Stimulated activated memory B cell treated with anti-CD40 and anti-IgM and Interleukin-4, amounts not matched to agents 10 μg/mL and 1 μg/mL and 100 μg/mL, for 72 hours (primary cell): ENCODE data around the gene LONP2.
A peak's percentile ranks its signal among the peaks of the same experiment; 100 is the strongest.
"Not testable (repeated sequence)": the region's sequence is repeated elsewhere in the genome, so short reads cannot be mapped to it uniquely, and the experiment has no call there.

Source experiments
- ATAC-seq: fragments of 150-1000 bp; cut with Tn5 transposase; 2 replicates; pipeline ENCODE4 v1.10.0; 2021
- H3K27ac Mint-ChIP-seq: one replicate; pipeline ENCODE4 v1.8.0; 2022; ENCODE audit warnings: mild to moderate bottlenecking, mixed read lengths
- H3K27me3 Mint-ChIP-seq: one replicate; pipeline ENCODE4 v1.8.0; 2022; ENCODE audit warnings: mixed read lengths
- H3K36me3 Mint-ChIP-seq: one replicate; pipeline ENCODE4 v1.8.0; 2022; ENCODE audit warnings: mixed read lengths
- H3K4me1 Mint-ChIP-seq: one replicate; pipeline ENCODE4 v1.8.0; 2022; ENCODE audit warnings: mixed read lengths
- H3K4me3 Mint-ChIP-seq: one replicate; pipeline ENCODE4 v1.8.0; 2022; ENCODE audit warnings: mild to moderate bottlenecking, moderate library complexity, mixed read lengths
- H3K9me3 Mint-ChIP-seq: one replicate; pipeline ENCODE4 v1.8.0; 2022; ENCODE audit warnings: mixed read lengths

The LONP2 gene

DNA sequence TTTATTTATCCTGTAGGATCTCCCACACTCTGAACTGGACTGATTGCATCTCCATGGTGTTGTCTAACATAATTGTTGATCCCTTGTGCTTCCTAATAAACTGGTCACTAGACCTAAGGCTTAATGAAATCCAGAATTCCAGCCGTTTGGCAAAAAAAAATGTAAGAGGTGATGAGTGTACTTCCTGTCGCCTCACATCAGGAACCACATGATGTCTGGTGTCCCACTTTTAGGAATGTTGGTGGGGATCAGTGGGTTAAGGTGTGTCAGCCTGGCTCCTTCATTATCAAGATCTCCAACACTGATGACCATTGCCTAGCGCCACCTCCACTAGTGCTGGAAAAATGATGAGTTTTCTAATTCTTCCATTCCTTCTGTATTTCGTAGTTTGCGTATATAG lies 18.6 kb upstream of the LONP2 start:
- H3K27ac Mint-ChIP-seq, result no peak overlapping the region
- no peaks in the 10 kb centered on the region for H3K36me3 Mint-ChIP-seq
- peaks cover 20% of the 10 kb centered on the region for H3K27me3 Mint-ChIP-seq
- no peak for ATAC-seq
- H3K9me3 Mint-ChIP-seq, result no peaks in the 10 kb centered on the region
- H3K4me3 Mint-ChIP-seq, result no peak overlapping the region
- H3K4me1 Mint-ChIP-seq, result no peaks in the 10 kb centered on the region

GRCh38 chr16:48231727-48232492 lies 12.2 kb upstream of the LONP2 start:
- Mint-ChIP-seq H3K9me3 (no peaks in the 10 kb centered on the region), H3K27me3 (peaks cover 21% of the 10 kb centered on the region), H3K4me3 (no peak overlapping the region), H3K36me3 (no peaks in the 10 kb centered on the region), H3K27ac (no peak overlapping the region), H3K4me1 (no peaks in the 10 kb centered on the region)
- ATAC-seq, result no peak

- H3K4me3 Mint-ChIP-seq, result no peak overlapping the region
- no peak overlapping the region for H3K27ac Mint-ChIP-seq
- no peak for ATAC-seq
- no peaks in the 10 kb centered on the region for H3K4me1 Mint-ChIP-seq
- no peaks in the 10 kb centered on the region for H3K36me3 Mint-ChIP-seq
- H3K9me3 Mint-ChIP-seq, result no peaks in the 10 kb centered on the region
- peaks cover 18% of the 10 kb centered on the region for H3K27me3 Mint-ChIP-seq
Observed at GRCh38 chr16:48232493-48233040, 11.5 kb upstream of the LONP2 start.

- no peaks in the 10 kb centered on the region for H3K36me3 Mint-ChIP-seq
- no peaks in the 10 kb centered on the region for H3K9me3 Mint-ChIP-seq
- no peak overlapping the region for H3K4me3 Mint-ChIP-seq
- no peak overlapping the region for H3K27ac Mint-ChIP-seq
- no peaks in the 10 kb centered on the region for H3K4me1 Mint-ChIP-seq
- ATAC-seq, result no peak
- H3K27me3 Mint-ChIP-seq, result peaks cover 10% of the 10 kb centered on the region
Observed at GRCh38 chr16:48234630-48235029, 9.5 kb upstream of the LONP2 start.

DNA sequence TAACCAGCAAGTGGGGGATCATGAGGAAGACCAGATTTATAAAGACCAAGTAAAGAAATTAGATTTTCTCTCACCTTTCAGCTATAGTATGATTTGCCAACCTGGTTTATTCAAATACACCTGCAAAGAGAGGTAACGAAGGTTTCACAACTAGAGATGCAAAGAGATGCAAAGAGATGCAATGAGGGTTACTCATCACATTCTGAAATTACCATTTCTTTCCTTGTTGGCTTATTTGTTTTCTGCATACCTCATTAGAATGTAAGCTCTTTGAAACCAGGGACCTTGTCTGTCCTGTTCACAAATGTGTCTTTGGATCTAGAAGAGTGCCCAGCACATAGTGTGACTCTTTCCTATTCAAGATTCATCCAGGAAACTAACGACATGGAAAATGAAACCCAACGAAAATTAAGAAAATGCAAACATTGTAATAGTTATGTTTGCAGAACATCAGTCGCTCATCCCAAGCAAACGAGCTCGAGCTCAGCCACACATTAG lies 9.0 kb upstream of the LONP2 start:
- no peaks in the 10 kb centered on the region for H3K4me1 Mint-ChIP-seq

GRCh38 chr16:48235556-48236136 lies 8.5 kb upstream of the LONP2 start:
- no peak for ATAC-seq
- H3K27ac Mint-ChIP-seq, result no peak overlapping the region
- H3K9me3 Mint-ChIP-seq, result peaks cover 3% of the 10 kb centered on the region
- H3K4me3 Mint-ChIP-seq, result no peak overlapping the region
- no peaks in the 10 kb centered on the region for H3K4me1 Mint-ChIP-seq
- no peaks in the 10 kb centered on the region for H3K27me3 Mint-ChIP-seq
- no peaks in the 10 kb centered on the region for H3K36me3 Mint-ChIP-seq

More for the DNA sequence above, 9.0 kb upstream of the LONP2 start:
- Mint-ChIP-seq H3K36me3 (no peaks in the 10 kb centered on the region), H3K27ac (no peak overlapping the region), H3K27me3 (peaks cover 5% of the 10 kb centered on the region), H3K9me3 (peaks cover 1% of the 10 kb centered on the region), H3K4me3 (no peak overlapping the region)
- no peak for ATAC-seq

- Mint-ChIP-seq H3K4me3 (no peak overlapping the region), H3K27ac (no peak overlapping the region), H3K9me3 (peaks cover 3% of the 10 kb centered on the region), H3K36me3 (no peaks in the 10 kb centered on the region), H3K4me1 (no peaks in the 10 kb centered on the region), H3K27me3 (no peaks in the 10 kb centered on the region)
- no peak for ATAC-seq
Observed at GRCh38 chr16:48236286-48236685, 7.8 kb upstream of the LONP2 start.

GRCh38 chr16:48240147-48240546 lies 4.0 kb upstream of the LONP2 start:
- H3K36me3 Mint-ChIP-seq, ATAC-seq, H3K27me3 Mint-ChIP-seq, H3K9me3 Mint-ChIP-seq, H3K27ac Mint-ChIP-seq, H3K4me3 Mint-ChIP-seq: not testable (repeated sequence)
- H3K4me1 Mint-ChIP-seq, result peaks cover 13% of the 10 kb centered on the region

DNA sequence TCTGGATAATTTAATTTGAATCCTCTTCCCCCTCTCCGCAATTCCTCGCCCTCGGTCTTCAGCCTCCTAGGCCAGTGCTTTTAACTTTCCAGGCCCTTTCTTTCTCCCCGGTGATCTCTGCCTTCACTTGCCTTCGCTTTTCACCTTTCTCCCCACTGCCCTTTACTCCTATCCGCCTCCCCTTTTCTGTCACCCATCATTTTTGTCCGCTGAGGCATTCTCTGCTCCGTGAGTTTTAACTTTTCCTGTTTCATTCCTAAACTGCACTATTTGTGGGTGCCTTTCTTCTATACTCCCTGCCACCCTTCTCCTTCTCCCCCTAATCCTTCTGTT lies 729 bp downstream of the LONP2 start:
- peaks cover 31% of the 10 kb centered on the region for H3K4me1 Mint-ChIP-seq
- H3K27ac Mint-ChIP-seq, result peak overlapping the region; percentile 87
- no peaks in the 10 kb centered on the region for H3K36me3 Mint-ChIP-seq
- ATAC-seq, result no peak
- H3K9me3 Mint-ChIP-seq, result peaks cover 3% of the 10 kb centered on the region
- peak overlapping the region; percentile 87 for H3K4me3 Mint-ChIP-seq
- H3K27me3 Mint-ChIP-seq, result no peaks in the 10 kb centered on the region

- Mint-ChIP-seq H3K4me3 (no peak overlapping the region), H3K9me3 (no peaks in the 10 kb centered on the region), H3K27ac (no peak overlapping the region), H3K4me1 (peaks cover 36% of the 10 kb centered on the region), H3K27me3 (no peaks in the 10 kb centered on the region), H3K36me3 (no peaks in the 10 kb centered on the region)
- no peak for ATAC-seq
Observed at GRCh38 chr16:48246066-48246465, 2.0 kb downstream of the LONP2 start.

DNA sequence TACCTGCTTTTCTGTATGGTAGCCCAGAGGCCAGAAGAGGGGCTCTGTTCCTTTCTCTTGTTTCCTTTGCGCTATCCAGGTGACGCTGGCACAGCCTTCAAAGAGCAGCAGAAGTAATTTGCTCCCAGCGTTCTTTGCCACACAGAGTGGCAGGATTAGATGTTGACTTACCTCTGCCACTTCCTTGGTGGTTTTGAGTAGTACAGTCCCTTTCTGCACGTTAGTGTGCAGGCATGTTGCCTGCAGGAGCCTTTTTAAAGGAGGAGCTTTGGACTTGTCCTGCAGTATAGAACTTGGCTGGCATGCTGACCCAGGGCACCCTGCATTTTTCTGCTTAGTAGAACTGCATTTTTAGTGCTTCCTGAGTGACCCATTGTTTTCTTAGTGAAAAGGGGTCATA lies 3.2 kb downstream of the LONP2 start, which contains the start of gene ABCC11:
ABCC11 (minus strand) TSS at position 229 of the 400 bp plus-strand sequence. CDS start 15,618 bp downstream, outside the sequence.
- Mint-ChIP-seq H3K9me3 (no peaks in the 10 kb centered on the region), H3K36me3 (no peaks in the 10 kb centered on the region), H3K4me3 (no peak within 1 kb of the TSS), H3K27me3 (no peaks in the 10 kb centered on the region), H3K27ac (no peak within 1 kb of the TSS), H3K4me1 (peaks cover 41% of the 10 kb centered on the region)
- ATAC-seq, result no peak

DNA sequence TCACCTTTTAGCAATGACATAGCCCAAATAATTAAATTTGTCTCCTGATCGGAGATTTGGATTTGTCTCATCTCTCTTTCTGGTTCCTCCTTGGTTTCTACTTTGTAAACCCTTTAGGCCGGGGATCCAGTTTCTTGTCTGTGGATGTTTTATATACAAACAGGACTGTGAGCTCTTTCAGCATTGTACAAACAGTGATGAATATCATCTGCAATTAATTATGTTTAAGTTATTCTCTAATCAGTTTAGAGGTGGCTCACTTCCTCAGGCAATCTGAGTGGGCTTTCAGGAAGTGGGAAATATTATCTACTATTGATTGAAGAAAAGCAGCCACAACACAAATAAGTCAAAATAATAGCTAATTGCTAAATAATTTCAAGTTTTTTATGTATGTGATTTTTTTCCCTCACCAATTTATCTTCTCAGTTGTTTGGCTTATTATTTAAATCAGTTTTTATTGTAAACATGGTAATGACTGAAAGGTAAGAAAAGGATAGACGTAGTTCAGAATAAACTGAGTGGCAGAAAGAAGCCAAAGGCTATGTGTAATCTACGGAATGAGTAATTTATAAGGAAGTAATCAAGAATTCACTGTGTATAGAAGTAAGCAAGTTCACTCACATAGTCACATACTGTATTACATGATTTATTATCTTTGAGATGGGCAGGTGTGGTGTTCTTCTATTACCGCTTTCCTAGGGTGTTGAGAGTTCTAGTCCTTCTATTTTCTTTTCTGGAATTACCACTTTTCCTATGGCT lies 6.6 kb downstream of the LONP2 start:
- Mint-ChIP-seq H3K27me3 (no peaks in the 10 kb centered on the region), H3K9me3 (no peaks in the 10 kb centered on the region), H3K4me1 (peaks cover 26% of the 10 kb centered on the region), H3K36me3 (peaks cover 27% of the 10 kb centered on the region), H3K27ac (no peak overlapping the region), H3K4me3 (no peak overlapping the region)
- ATAC-seq, result no peak

- Mint-ChIP-seq H3K4me1 (peaks cover 15% of the 10 kb centered on the region), H3K27ac (no peak overlapping the region), H3K9me3 (no peaks in the 10 kb centered on the region), H3K27me3 (no peaks in the 10 kb centered on the region), H3K36me3 (peaks cover 38% of the 10 kb centered on the region), H3K4me3 (no peak overlapping the region)
- ATAC-seq, result no peak
Observed at GRCh38 chr16:48252013-48252412, 7.9 kb downstream of the LONP2 start.

GRCh38 chr16:48256579-48257177 lies 12.6 kb downstream of the LONP2 start:
- no peaks in the 10 kb centered on the region for H3K27me3 Mint-ChIP-seq
- H3K9me3 Mint-ChIP-seq, result no peaks in the 10 kb centered on the region
- H3K27ac Mint-ChIP-seq, result no peak overlapping the region
- ATAC-seq, result no peak
- H3K4me3 Mint-ChIP-seq, result no peak overlapping the region
- no peaks in the 10 kb centered on the region for H3K4me1 Mint-ChIP-seq
- peaks cover 70% of the 10 kb centered on the region for H3K36me3 Mint-ChIP-seq

- Mint-ChIP-seq H3K9me3 (peaks cover 6% of the 10 kb centered on the region), H3K4me3 (no peak overlapping the region), H3K4me1 (no peaks in the 10 kb centered on the region), H3K36me3 (peaks cover 70% of the 10 kb centered on the region), H3K27ac (no peak overlapping the region), H3K27me3 (no peaks in the 10 kb centered on the region)
- no peak for ATAC-seq
Observed at GRCh38 chr16:48261569-48261968, 17.5 kb downstream of the LONP2 start.
